Dermis blood vessel endothelial cell (primary cell): Measurements from ENCODE around the gene POP4. TPM values are rescaled to one million over a fixed set of nuclear protein-coding genes. Genes with fewer than 3 reads are reported as not detected.

Source experiments
- DNase-seq: peaks from one replicate; pipeline ENCODE4 v3.0.0; 2010
- total RNA-seq: library from RNA; depleted of rRNA; stranded (reverse); fragments of >200 nt; gene quantifications from 2 replicates; pipeline ENCODE4 v1.2.3, GENCODE V29; 2014

The POP4 gene
- total RNA-seq, 1 donor from 2014 or later: 60.1 TPM

GRCh38 chr19:29665215-29665825 is 59.2 kb downstream of the POP4 start, which contains the start of gene PLEKHF1:
PLEKHF1 (plus strand) TSS chr19:29665461; CDS start chr19:29673840, 8,379 bp downstream.
- peak; percentile 87 for DNase-seq

- peak; percentile 44 for DNase-seq
Observed at GRCh38 chr19:29665826-29666577, 59.9 kb downstream of the POP4 start.

Other genes with a start within 250 kb of the POP4 start
- not detected in 2 replicates for gene VSTM2B, start 80.3 kb upstream of the POP4 start, total RNA-seq
- 12.3 and 14.2 TPM in 2 replicates for gene PLEKHF1, start 59.2 kb downstream of the POP4 start, total RNA-seq
- gene C19orf12, start 109.0 kb downstream of the POP4 start, total RNA-seq: 25.7 and 29.8 TPM in 2 replicates
- gene CCNE1, start 205.7 kb downstream of the POP4 start, total RNA-seq: 5.3 and 8.1 TPM in 2 replicates